IPS-20b (cell line): Measurements from ENCODE around the gene BTG2.
"Not testable (repeated sequence)": the region's sequence is repeated elsewhere in the genome, so short reads cannot be mapped to it uniquely, and the experiment has no call there.

Experiments
- H3K27ac ChIP-seq: one replicate; pipeline ENCODE4 v1.5.1; 2013; ENCODE audit warnings: low read length
- H3K27me3 ChIP-seq: 2 replicates; pipeline ENCODE4 v1.6.1; 2013; ENCODE audit warnings: mild to moderate bottlenecking, low read length, inconsistent platforms; ENCODE audit not compliant: insufficient read depth
- H3K36me3 ChIP-seq: 2 replicates; pipeline ENCODE4 v1.6.1; 2013; ENCODE audit warnings: low read depth, mild to moderate bottlenecking, inconsistent platforms, low read length, moderate library complexity; ENCODE audit not compliant: insufficient read depth
- H3K4me1 ChIP-seq: 2 replicates; pipeline ENCODE4 v1.6.1; 2013; ENCODE audit warnings: mild to moderate bottlenecking, control low read depth, inconsistent platforms, low read length, moderate library complexity; ENCODE audit not compliant: insufficient read depth
- H3K4me3 ChIP-seq: 2 replicates; pipeline ENCODE4 v1.5.1; 2013; ENCODE audit warnings: mild to moderate bottlenecking, low read length, inconsistent platforms
- H3K9ac ChIP-seq: 2 replicates; pipeline ENCODE4 v1.6.1; 2013; ENCODE audit warnings: low read depth, mild to moderate bottlenecking, inconsistent platforms, low read length, moderate library complexity
- H3K9me3 ChIP-seq: 2 replicates; pipeline ENCODE4 v1.6.1; 2013; ENCODE audit warnings: mild to moderate bottlenecking, low read depth, low read length, inconsistent platforms; ENCODE audit not compliant: insufficient read depth

Gene BTG2

DNA sequence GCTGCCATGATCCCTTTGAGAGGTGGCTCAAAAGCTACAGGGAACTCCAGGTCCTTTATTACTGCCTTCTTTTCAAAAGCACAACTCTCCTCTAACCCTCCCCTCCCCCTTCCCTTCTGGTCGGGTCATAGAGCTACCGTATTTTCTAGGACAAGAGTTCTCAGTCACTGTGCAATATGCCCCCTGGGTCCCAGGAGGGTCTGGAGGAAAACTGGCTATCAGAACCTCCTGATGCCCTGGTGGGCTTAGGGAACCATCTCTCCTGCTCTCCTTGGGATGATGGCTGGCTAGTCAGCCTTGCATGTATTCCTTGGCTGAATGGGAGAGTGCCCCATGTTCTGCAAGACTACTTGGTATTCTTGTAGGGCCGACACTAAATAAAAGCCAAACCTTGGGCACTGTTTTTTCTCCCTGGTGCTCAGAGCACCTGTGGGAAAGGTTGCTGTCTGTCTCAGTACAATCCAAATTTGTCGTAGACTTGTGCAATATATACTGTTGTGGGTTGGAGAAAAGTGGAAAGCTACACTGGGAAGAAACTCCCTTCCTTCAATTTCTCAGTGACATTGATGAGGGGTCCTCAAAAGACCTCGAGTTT lies 3.1 kb downstream of the BTG2 start:
- Histone ChIP-seq H3K27ac (no peak overlapping the region), H3K9me3 (no peaks in the 10 kb centered on the region), H3K4me1 (peaks cover 23% of the 10 kb centered on the region), H3K9ac (peak overlapping the region; percentile 6; the same call in 1 of the 2 replicates), H3K36me3 (no peaks in the 10 kb centered on the region), H3K27me3 (peaks cover 84% of the 10 kb centered on the region), H3K4me3 (peak overlapping the region; percentile 56)

DNA sequence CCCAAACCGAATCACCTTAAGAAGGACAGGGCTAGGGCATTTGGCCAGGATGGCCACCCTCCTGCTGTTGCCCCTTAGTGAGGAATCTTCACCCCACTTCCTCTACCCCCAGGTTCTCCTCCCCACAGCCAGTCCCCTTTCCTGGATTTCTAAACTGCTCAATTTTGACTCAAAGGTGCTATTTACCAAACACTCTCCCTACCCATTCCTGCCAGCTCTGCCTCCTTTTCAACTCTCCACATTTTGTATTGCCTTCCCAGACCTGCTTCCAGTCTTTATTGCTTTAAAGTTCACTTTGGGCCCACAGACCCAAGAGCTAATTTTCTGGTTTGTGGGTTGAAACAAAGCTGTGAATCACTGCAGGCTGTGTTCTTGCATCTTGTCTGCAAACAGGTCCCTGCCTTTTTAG lies 3.6 kb downstream of the BTG2 start:
- H3K9me3 ChIP-seq: no peaks in the 10 kb centered on the region
- H3K4me3 ChIP-seq: peak overlapping the region; percentile 56; the same call in 1 of the 2 replicates
- H3K36me3 ChIP-seq: no peaks in the 10 kb centered on the region
- peaks cover 23% of the 10 kb centered on the region for H3K4me1 ChIP-seq
- H3K9ac ChIP-seq: no peak overlapping the region
- H3K27me3 ChIP-seq: peaks cover 79% of the 10 kb centered on the region
- no peak overlapping the region for H3K27ac ChIP-seq

DNA sequence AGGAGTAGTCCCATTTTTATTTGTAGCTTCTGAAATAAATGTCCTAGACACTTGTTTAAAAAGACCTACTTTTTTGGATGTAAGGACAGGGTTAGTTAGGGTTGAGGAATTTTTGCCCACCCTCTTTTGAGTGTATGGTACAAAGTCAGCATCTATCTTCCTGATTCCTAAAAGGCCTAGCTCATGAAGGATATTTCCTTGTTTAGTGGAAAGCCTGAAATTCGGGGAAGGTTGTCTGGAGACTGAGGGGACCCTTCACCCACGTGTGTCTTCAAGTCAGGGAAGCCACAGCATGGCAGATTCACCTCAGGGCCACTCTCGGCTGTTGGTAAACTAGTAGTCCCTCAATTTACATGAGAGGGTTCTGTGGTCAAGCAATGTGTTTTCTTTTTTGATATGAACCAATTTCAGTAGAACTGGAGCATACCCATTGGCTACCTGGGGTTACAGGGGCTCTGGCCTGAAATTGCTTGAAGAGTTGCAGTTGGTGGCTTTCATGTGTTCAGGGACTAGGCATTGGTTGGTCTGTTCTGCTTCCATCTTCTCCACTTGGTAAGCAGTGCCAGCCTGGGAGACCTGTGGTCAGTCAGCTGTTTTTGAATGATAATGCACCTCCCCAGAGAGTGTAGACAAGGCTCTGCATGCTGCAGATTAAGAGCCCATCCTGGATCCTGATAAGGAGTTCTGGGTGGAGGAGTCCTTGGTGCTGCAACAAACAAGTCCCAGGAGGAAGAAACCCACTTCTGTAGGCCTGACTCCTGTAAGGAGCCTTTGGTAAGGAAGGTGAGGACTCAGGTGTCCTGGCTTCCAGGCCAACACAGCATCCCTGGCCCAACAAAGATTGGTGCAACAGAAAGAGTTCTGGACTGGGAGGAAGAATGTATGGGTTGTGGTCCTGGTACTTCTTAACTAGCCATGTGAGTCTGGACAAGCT lies 6.3 kb downstream of the BTG2 start:
- H3K36me3 ChIP-seq: no peaks in the 10 kb centered on the region
- no peak overlapping the region for H3K4me3 ChIP-seq
- peaks cover 19% of the 10 kb centered on the region for H3K4me1 ChIP-seq
- H3K9me3 ChIP-seq: no peaks in the 10 kb centered on the region
- no peak overlapping the region for H3K9ac ChIP-seq
- H3K27ac ChIP-seq: no peak overlapping the region
- H3K27me3 ChIP-seq: peaks cover 59% of the 10 kb centered on the region

DNA sequence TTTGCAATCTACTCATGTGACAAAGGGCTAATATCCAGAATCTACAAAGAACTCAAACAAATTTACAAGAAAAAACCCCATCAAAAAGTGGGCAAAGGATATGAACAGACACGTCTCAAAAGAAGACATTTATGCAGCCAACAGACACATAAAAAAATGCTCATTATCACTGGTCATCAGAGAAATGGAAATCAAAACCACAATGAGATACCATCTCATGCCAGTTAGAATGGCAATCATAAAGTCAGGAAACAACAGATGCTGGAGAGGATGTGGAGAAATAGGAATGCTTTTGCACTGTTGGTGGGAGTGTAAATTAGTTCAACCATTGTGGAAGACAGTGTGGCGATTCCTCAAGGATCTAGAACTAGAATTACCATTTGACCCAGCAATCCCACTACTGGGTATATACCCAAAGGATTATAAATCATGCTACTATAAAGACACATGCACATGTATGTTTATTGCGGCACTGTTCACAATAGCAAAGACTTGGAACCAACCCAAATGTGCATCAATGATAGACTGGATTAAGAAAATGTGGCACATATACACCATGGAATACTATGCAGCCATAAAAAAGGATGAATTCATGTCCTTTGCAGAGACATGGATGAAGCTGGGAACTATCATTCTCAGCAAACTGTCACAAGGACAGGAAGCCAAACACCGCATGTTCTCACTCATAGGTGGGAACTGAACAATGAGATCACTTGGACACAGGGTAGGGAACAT lies 8.9 kb downstream of the BTG2 start:
- peaks cover 56% of the 10 kb centered on the region for H3K27me3 ChIP-seq
- not testable (repeated sequence) for H3K4me3 ChIP-seq, H3K27ac ChIP-seq, H3K9me3 ChIP-seq, H3K9ac ChIP-seq, H3K4me1 ChIP-seq, H3K36me3 ChIP-seq

DNA sequence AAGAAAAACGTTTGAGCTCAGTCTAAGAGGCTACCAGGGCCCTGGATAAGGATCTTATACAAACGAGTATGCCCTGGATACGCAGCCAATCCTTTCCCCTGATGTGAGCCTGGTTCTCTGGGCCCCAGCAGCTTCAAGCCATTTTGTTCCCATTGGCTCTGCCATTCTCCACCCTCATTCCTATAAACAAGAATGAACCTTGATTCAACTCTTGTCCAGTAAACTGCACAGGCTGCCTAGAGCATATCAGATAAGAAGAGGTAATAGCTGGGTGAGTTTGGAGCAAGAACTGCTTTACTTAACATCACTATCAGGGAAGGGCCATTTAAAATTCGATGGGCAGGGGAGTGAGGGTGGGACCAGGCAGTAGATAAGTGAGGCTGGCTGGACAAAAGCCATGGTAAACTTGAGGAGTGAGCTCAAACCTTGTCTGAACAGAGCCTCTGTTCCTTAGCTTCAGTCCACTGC lies 11.3 kb downstream of the BTG2 start:
- Histone ChIP-seq H3K27ac (no peak overlapping the region), H3K4me1 (no peaks in the 10 kb centered on the region), H3K36me3 (no peaks in the 10 kb centered on the region), H3K4me3 (no peak overlapping the region), H3K9ac (no peak overlapping the region), H3K9me3 (no peaks in the 10 kb centered on the region), H3K27me3 (peaks cover 45% of the 10 kb centered on the region)

DNA sequence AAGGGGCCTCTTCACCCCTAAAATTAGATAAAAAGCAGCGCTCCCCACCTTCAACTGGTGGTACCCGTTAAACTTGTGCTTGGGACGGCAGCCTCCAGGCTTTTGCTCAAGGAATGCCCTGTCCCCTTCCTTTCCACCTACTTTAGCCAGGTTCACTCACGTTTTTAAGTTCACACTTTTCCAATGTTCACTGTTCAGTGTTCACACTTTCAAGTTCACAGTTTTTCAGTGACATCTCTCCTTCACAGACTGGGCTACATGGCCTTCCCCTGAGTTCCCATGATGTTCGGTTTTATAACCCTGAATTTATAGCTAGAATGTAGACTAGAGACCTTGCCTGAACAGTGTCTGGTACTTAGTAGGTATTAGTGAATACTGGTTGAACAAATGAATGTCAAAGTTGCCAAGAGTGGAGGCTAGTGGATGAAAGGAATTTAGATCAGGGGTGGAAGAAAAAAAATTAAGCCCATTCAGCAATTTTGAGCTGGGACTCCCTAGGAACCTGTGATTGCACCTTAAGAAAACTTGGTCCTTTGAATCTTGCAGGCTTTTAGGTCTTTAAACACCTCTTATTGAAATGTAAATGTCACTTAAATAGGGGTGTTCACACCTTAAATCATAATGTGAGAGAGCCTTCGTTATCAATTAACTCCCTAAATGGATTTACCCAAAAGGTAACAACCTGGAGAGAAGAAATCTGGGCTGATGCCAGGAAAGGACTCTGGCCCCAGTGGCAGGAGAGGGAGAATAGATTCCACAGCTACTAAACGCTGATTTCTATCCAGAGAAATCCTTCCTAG lies 12.3 kb downstream of the BTG2 start:
- no peaks in the 10 kb centered on the region for H3K9me3 ChIP-seq
- H3K27me3 ChIP-seq: peaks cover 46% of the 10 kb centered on the region
- no peak overlapping the region for H3K4me3 ChIP-seq
- no peak overlapping the region for H3K9ac ChIP-seq
- no peaks in the 10 kb centered on the region for H3K4me1 ChIP-seq
- no peak overlapping the region for H3K27ac ChIP-seq
- no peaks in the 10 kb centered on the region for H3K36me3 ChIP-seq

DNA sequence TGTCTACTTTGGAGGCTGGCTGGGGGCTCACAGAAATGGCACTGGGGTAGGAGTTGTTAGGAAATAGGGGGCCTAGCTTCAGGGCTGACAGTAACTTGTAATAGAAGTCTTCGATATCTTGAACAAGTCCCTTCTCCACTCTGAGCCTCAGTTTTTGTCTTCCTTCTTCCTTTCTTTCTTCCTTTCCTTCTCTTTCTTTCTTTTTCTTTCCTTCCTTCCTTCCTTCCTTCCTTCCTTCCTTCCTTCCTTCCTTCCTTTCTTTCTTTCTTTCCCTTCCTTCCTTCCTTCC lies 12.9 kb downstream of the BTG2 start:
- Histone ChIP-seq H3K27ac (no peak overlapping the region), H3K4me1 (no peaks in the 10 kb centered on the region), H3K9ac (no peak overlapping the region), H3K4me3 (no peak overlapping the region), H3K36me3 (no peaks in the 10 kb centered on the region), H3K9me3 (no peaks in the 10 kb centered on the region), H3K27me3 (peaks cover 52% of the 10 kb centered on the region)

DNA sequence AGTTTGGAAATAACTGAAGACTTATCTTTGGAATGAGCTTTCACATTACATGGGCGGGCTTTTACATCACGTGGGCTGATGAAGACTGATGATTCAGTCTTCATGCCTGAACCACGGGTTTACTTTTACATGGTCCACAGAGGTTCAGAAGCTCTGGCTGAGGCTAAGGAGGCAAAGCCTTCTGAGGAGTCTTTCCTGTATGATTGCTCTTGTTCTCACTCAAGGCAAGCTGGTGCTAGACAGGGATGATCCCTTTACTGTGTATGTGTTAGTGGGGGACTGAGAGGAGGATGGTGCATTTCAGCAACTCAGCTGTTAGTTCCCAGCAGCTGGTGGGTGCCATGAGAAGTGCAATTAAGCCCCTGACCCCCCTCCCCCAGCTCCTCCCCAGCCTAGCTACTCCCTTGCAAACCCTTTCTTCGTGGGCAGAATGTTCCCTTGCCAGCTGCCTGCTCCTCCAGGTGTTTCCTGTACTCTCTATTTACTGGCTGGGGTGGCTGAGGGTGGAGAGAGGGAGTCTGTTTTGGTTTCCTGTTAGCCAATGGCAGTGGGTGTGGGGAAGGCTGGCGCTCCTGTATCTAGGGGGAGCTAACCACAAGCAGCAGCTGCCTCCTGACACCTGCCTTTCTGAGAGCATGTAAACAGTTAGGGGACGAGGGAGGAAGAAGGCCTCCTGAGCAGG lies 15.4 kb downstream of the BTG2 start:
- Histone ChIP-seq H3K9ac (no peak overlapping the region), H3K9me3 (no peaks in the 10 kb centered on the region), H3K27ac (no peak overlapping the region), H3K4me3 (no peak overlapping the region), H3K36me3 (no peaks in the 10 kb centered on the region), H3K4me1 (peaks cover 13% of the 10 kb centered on the region; the same call in 1 of the 2 replicates), H3K27me3 (peaks cover 73% of the 10 kb centered on the region)

DNA sequence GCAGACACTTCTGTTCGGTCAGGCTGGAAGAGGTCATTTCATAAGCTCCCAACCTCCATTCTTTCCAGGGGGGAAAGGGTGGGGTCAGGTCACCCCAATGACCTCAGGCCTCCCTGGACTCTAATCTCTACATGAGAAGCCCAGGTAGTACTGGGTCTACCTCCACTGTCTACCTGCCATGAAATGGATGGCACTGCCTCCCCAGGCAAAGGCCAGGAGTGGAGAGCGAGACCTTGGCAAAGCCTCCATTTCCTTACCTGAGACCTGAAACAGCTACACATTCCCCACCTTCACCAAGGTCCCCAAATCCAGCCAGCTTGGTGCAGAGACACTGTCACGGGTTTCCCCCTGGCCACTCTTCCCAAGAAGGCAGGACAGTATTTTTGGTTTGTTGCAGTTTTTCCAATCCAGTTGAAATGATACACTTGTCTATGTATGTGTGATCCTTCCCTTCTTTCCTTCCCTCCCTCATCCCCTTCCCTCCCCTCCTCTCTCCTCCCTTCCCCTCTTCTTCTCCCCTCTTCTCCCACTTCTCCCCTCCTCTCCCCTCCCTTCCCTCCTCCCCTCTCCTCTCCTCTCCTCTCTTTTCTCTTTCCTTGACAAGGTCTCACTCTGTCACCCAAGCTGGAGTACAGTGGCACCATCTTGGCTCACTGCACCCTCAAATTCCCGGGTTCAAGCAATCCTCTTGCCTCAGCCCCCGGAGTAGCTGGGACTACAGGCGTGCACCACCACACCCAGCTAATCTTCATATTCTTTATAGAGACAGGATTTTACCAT lies 16.1 kb downstream of the BTG2 start:
- Histone ChIP-seq H3K4me3 (no peak overlapping the region), H3K36me3 (no peaks in the 10 kb centered on the region), H3K27ac (no peak overlapping the region), H3K27me3 (peaks cover 77% of the 10 kb centered on the region), H3K4me1 (peaks cover 20% of the 10 kb centered on the region; the same call in 1 of the 2 replicates), H3K9me3 (no peaks in the 10 kb centered on the region), H3K9ac (no peak overlapping the region)

DNA sequence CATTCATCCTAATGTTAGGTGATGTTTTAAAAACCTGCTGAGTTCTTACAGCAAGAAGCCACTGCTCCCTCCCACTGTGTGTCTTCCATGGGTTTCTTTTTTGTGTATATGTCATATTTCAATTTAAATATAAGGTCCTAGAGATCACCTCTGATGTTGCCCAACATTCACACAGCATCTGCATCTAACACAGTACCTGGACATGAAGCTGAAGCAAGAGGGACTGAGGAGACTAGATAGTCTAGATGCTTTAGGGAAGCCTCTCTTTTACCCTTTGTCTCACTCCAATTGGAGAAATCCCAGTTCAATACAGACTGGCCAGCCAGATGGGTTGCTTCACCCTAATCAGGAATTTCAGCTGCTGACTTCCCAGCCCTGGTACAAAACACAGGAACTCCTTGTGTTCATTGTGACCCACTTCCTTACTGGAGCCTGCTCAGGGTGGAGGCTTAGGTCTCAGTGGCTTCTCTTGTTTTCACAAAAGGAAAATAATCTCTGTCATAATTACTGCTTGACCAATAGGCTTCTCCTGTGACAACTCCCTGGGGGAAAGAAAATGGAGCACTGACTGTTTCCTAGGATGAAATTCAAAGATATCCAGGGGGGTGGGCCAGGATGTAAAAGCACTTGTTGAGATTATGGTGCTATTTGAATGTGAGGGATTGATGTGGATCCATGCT lies 17.3 kb downstream of the BTG2 start:
- Histone ChIP-seq H3K36me3 (no peaks in the 10 kb centered on the region), H3K9ac (no peak overlapping the region), H3K27ac (no peak overlapping the region), H3K27me3 (peaks cover 71% of the 10 kb centered on the region), H3K9me3 (no peaks in the 10 kb centered on the region), H3K4me1 (peaks cover 25% of the 10 kb centered on the region; the same call in 1 of the 2 replicates), H3K4me3 (no peak overlapping the region)
